A673 (cell line): ENCODE results near the gene RNF223. TPM values are rescaled to one million over a fixed set of nuclear protein-coding genes. Genes with fewer than 3 reads are reported as not detected.
"Not testable (repeated sequence)": the region's sequence is repeated elsewhere in the genome, so short reads cannot be mapped to it uniquely, and the experiment has no call there.

Experiments
- BruUV-seq: library from RNA; stranded (reverse); fragments of 400-500 nt; replicated peaks from 2 replicates; lab custom pipeline; 2021; lab: Mats Ljungman, UMichigan
- CTCF ChIA-PET: fragments of 300-600 bp; sonication (Branson Sonifier 250); formaldehyde crosslinking; loops from one replicate; lab custom pipeline; 2022; ENCODE audit warnings: antibody characterized with exemption; lab: Charles Lee
- POLR2A ChIA-PET: fragments of 300-600 bp; sonication (Branson Sonifier 250); formaldehyde crosslinking; loops from one replicate; lab custom pipeline; 2022; ENCODE audit warnings: antibody characterized with exemption; ENCODE audit not compliant: low non-redundant PET; lab: Charles Lee
- DNase-seq: peaks from one replicate; pipeline ENCODE4 v3.0.0-alpha.2; 2015; ENCODE audit warnings: low spot score
- H3K27ac ChIP-seq: fragments of 200-600 bp; sonication (generic); 2 replicates; pipeline ENCODE4 v1.5.1; 2016; ENCODE audit warnings: mixed run types, low read depth, mild to moderate bottlenecking, mixed read lengths, antibody characterized with exemption, low read length; ENCODE audit not compliant: poor library complexity, severe bottlenecking
- H3K27me3 ChIP-seq: fragments of 200-600 bp; sonication (generic); replicated peaks from 2 replicates; pipeline ENCODE4 v1.6.1; 2017; ENCODE audit warnings: mixed run types, low read depth, mild to moderate bottlenecking, mixed read lengths, antibody characterized with exemption, low read length; ENCODE audit not compliant: insufficient read depth, poor library complexity
- H3K36me3 ChIP-seq: fragments of 200-600 bp; sonication (generic); 2 replicates; pipeline ENCODE4 v1.6.1; 2016; ENCODE audit warnings: mixed run types, mild to moderate bottlenecking, mixed read lengths, antibody characterized with exemption, low read length; ENCODE audit not compliant: insufficient read depth, poor library complexity, severe bottlenecking
- H3K4me1 ChIP-seq: fragments of 200-600 bp; sonication (generic); 2 replicates; pipeline ENCODE4 v1.6.1; 2017; ENCODE audit warnings: mixed run types, mild to moderate bottlenecking, mixed read lengths, antibody characterized with exemption, low read length; ENCODE audit not compliant: insufficient read depth, poor library complexity, severe bottlenecking
- H3K4me3 ChIP-seq: fragments of 200-600 bp; sonication (generic); 2 replicates; pipeline ENCODE4 v1.5.1; 2016; ENCODE audit warnings: low read depth, mixed run types, mild to moderate bottlenecking, mixed read lengths, low read length; ENCODE audit not compliant: poor library complexity, severe bottlenecking
- H3K9me3 ChIP-seq: fragments of 200-600 bp; sonication (generic); 2 replicates; pipeline ENCODE4 v1.6.1; 2016; ENCODE audit warnings: mixed run types, low read depth, mild to moderate bottlenecking, mixed read lengths, antibody characterized with exemption, low read length; ENCODE audit not compliant: poor library complexity, severe bottlenecking
- CTCF ChIP-seq: fragments of 300-800, 200-600 bp; sonication (generic); conservative IDR thresholded peaks from 2 replicates; pipeline ENCODE4 v1.5.1; 2017; ENCODE audit warnings: low read depth, mild to moderate bottlenecking, antibody characterized with exemption, low read length, moderate library complexity, mixed read lengths
- EZH2 ChIP-seq: fragments of 200-600 bp; sonication (generic); IDR thresholded peaks from 2 replicates; pipeline ENCODE4 v1.6.1; 2017; ENCODE audit warnings: borderline replicate concordance, low read depth, mild to moderate bottlenecking, mixed read lengths, antibody characterized with exemption, low read length; ENCODE audit not compliant: poor library complexity, severe bottlenecking
- intact Hi-C: fragments of 100-400 bp; cut with micrococcal nuclease; formaldehyde crosslinking; loops from one replicate; pipeline ENCODE4 v1.10.0; 2022; ENCODE audit not compliant: unreplicated experiment
- total RNA-seq: library from RNA; stranded (reverse); gene quantifications from 2 replicates; pipeline ENCODE4 v1.2.3, GENCODE V29; 2021

The RNF223 gene
- total RNA-seq, 1 experiment from 2014 or later, result not detected

- peaks cover 15% of the 10 kb centered on the region for H3K4me1 ChIP-seq
- BruUV-seq, result no TSS peak
- ChIA-PET POLR2A (no interaction called here), CTCF (no interaction called here)
- no peaks in the 10 kb centered on the region for H3K36me3 ChIP-seq
- no peak for DNase-seq
- H3K9me3 ChIP-seq, result no peaks in the 10 kb centered on the region
- H3K27ac ChIP-seq, result no peak overlapping the region
- no peak overlapping the region for H3K4me3 ChIP-seq
- no peak for TF ChIP-seq CTCF
- TF ChIP-seq EZH2, result no peak
- intact Hi-C loops, result no loop called here
- H3K27me3 ChIP-seq, result no peaks in the 10 kb centered on the region
These were observed 6.8 kb upstream of the RNF223 start for GRCh38 chr1:1080951-1081310.

- DNase-seq, result peak; percentile 76
- intact Hi-C loops, result no loop called here
- Histone ChIP-seq H3K4me1 (peaks cover 15% of the 10 kb centered on the region), H3K36me3 (no peaks in the 10 kb centered on the region), H3K27me3 (no peaks in the 10 kb centered on the region), H3K27ac (peak overlapping the region; percentile 50), H3K4me3 (peak overlapping the region; percentile 35), H3K9me3 (no peaks in the 10 kb centered on the region)
- TF ChIP-seq EZH2, result no peak
- TF ChIP-seq CTCF, result no peak
- BruUV-seq, result no TSS peak
- ChIA-PET CTCF (interaction anchor here (0.7 kb wide), 1 partner anchor 65 kb away, joined by 4 read pairs; no protein-coding TSS in a partner anchor), POLR2A (no interaction called here)
These were observed 6.1 kb upstream of the RNF223 start for GRCh38 chr1:1080122-1080757.

GRCh38 chr1:1079408-1080121, 5.5 kb upstream of the RNF223 start:
- H3K9me3 ChIP-seq, result no peaks in the 10 kb centered on the region
- peaks cover 15% of the 10 kb centered on the region for H3K4me1 ChIP-seq
- ChIA-PET CTCF (interaction anchor here (0.7 kb wide), 1 partner anchor 64 kb away, joined by 4 read pairs; no protein-coding TSS in a partner anchor), POLR2A (no interaction called here)
- TF ChIP-seq CTCF (no peak), EZH2 (no peak)
- H3K27ac ChIP-seq, result peak overlapping the region; percentile 50
- intact Hi-C loops, result no loop called here
- H3K4me3 ChIP-seq, result peak overlapping the region; percentile 35
- DNase-seq, result peak; percentile 88
- no TSS peak for BruUV-seq
- H3K27me3 ChIP-seq, result no peaks in the 10 kb centered on the region
- H3K36me3 ChIP-seq, result no peaks in the 10 kb centered on the region

- H3K4me3 ChIP-seq, H3K9me3 ChIP-seq, H3K27me3 ChIP-seq, H3K36me3 ChIP-seq, POLR2A ChIA-PET, H3K27ac ChIP-seq, CTCF ChIA-PET, intact Hi-C loops, DNase-seq, BruUV-seq: not testable (repeated sequence)
- peaks cover 15% of the 10 kb centered on the region for H3K4me1 ChIP-seq
These were observed 3.3 kb upstream of the RNF223 start for GRCh38 chr1:1077396-1077795.
